Right hindlimb (tissue), 1 donor: Measurements from ENCODE around the gene SEL1L3.
"Not testable (repeated sequence)": the region's sequence is repeated elsewhere in the genome, so short reads cannot be mapped to it uniquely, and the experiment has no call there.

Source experiments
- DNase-seq: peaks from one replicate; pipeline ENCODE4 v3.0.0-alpha.2; 2018

Gene SEL1L3

GRCh38 chr4:25862411-25863346, at the start of gene SEL1L3:
TSS of gene SEL1L3 (minus strand) at chr4:25862988. CDS start at chr4:25862836, 152 bp downstream.
- DNase-seq: peak; percentile 67

- DNase-seq: no peak
Observed at GRCh38 chr4:25911356-25911755, 48.6 kb upstream of the SEL1L3 start.

DNA sequence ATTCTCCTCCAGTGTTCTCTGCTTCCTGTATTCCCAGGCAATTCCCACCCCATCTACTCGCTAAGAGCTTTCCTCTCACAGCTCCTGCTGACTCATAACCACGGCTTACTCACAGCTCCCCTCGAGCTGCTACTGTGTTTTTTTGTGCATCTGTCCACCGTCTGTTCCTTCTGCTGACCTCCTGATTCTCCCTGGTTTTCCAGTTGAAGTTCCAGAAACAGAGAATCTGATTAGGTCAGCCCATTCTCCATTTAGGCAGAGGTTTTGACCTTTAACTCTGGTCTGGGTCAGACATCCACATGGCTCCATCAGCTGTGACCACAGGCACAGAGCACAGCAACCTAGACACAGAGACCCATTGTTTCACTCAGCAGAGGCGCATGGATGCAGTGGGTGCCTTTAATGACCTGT, 45.7 kb upstream of the SEL1L3 start:
- peak; percentile 22 for DNase-seq

DNA sequence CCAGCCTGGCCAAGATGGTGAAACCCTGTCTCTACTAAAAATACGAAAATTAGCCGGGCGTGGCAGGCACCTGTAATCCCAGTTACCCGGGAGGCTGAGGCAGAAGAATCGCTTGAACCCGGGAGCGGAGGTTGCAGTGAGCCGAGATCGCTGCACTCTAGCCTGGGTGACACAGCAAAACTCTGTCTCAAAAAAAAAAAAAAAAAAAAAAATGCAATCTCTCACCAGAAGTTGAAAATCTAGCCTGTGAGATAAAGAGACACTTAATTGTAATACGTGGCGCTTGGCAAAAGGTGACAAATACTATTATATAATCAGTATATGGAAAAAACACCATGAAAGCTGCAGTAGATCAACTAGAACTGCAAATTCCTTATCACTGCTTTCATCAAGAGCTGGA, 43.3 kb upstream of the SEL1L3 start:
- not testable (repeated sequence) for DNase-seq

GRCh38 chr4:25905371-25905770, 42.6 kb upstream of the SEL1L3 start:
- DNase-seq: no peak

DNA sequence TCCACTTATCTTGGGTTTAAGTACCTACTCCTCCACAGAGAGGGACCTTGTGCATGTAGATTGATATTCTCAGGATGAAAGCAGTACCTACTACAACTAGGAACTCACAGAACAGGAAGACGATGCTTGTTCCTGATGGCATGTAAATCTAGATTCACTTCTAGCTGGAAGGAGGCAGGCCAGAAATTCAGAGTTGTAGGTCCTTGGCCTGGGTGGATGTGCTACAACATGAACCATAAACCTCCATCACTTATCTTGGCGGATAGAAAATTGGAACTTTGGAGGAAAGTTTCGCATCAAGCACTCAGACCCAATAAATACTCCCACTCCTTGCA, 41.9 kb upstream of the SEL1L3 start:
- no peak for DNase-seq

DNA sequence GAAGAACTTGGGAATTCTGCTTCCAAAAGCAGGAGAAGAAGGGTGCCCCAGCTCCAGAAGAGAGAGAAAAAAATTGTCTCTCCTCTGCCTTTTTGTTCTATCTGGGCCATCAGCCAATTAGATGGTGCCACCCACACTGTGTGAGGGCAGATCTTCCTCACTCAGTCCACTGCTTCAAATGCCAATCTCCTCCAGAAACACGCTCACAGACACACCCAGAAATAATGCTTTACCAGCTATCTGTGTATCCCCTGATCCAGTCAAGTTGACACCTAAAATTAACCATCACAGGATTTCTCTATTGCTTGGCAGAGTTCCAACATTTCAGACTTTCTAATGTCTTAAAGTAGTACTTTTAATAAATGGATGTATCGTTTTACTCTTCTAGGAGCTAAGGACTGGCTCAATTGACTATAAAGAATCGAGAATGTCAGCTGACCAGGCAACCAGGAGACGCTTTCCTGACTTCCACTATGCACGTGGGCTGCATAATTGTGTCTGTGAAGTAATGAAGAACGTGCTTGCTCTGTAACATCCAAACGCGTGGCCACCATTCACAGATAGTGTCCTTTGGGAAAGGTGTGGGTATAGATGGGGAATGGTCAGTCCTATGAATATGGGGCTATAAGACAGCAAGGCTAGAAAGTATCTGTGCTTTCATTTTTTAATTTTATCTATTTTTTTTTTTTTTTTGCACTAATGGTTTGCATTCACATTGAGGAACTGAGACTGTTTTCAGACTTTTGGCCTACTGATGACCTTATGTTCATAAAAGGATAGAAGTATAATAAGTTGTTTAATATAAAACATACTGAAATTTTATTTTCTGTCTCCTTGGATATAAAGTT, 41.3 kb upstream of the SEL1L3 start:
- DNase-seq: no peak

DNA sequence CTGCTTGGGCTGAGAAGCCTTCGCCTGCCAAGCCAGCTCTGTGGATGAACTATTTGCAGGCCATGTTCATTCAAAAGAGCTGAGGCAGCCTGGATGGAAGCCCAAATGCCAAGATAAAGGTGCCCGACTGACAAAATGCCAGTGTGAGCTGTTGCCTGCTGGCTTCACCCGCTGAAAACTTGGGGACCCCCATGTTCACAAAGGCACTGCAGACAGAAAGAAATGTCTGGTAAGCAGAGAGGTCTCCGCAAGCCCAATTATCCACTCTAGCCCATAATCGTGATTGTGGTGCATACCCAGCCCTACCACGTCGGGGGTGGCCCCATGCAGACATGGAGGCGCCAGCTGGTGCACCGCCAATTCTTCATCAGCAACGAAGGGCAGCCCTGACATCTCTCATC, 38.2 kb upstream of the SEL1L3 start:
- DNase-seq: no peak

GRCh38 chr4:25900310-25900709, 37.5 kb upstream of the SEL1L3 start:
- DNase-seq: no peak

DNA sequence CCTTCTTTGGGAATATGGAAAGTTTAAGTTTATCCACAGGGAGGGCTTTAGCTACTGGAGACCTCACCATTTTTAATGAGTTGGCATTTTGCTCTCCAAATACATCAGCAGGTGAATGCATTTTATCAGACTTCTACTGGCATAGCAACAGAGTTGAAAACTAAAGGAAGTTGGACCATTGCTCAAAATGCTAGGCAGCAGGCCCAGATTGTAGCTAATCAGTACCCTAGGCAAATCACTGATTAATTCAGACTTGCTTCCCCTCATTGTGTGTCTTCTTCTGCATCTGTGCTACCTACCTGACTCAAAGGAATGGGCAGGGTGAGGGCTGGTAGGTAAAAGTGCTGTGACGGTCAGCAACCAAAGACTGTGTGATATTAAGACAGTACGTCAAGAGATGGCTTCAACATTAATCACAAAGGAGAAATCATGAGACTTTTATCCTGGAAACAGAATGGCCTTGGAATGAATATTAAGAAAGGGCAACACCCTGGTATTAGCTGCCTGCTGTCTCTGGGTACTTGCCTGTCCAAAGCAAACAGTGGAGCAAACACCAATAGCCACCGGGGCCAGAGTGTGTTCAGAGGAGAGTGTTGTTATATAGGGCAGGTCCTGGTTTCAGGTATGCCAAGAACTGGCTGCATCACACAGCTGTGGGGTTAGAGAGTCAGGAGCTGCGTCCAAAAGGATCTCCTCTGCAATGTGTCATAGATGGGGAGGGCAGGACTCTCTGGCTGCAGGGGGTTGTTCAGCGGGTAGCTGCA, 34.2 kb upstream of the SEL1L3 start:
- no peak for DNase-seq

- no peak for DNase-seq
Observed at GRCh38 chr4:25892796-25893195, 30.0 kb upstream of the SEL1L3 start.

GRCh38 chr4:25890571-25891485, 28.0 kb upstream of the SEL1L3 start:
- DNase-seq: no peak

- no peak for DNase-seq
Observed at GRCh38 chr4:25889589-25890503, 27.1 kb upstream of the SEL1L3 start.

- no peak for DNase-seq
Observed at GRCh38 chr4:25888781-25889180, 26.0 kb upstream of the SEL1L3 start.

GRCh38 chr4:25884031-25884782, 21.4 kb upstream of the SEL1L3 start:
- no peak for DNase-seq

DNA sequence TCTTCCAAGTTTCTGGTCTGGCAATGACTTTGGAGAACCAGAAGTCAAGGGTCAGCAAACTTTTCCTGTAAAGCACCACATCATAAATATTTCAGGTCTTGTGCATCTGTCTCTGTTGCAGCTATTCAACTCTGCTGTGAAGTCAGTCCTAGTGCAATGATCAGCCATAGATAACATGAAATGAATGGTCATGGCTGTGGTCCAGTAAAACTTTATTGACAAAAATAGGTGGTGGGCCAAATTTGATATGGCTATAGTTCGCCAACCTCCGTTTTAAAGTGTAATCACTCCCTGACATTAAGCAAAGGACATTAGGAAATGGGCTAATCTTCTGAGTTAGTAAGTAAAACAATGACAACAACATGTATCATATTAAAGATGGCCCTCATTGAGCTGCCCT, 20.8 kb upstream of the SEL1L3 start:
- DNase-seq: no peak

DNA sequence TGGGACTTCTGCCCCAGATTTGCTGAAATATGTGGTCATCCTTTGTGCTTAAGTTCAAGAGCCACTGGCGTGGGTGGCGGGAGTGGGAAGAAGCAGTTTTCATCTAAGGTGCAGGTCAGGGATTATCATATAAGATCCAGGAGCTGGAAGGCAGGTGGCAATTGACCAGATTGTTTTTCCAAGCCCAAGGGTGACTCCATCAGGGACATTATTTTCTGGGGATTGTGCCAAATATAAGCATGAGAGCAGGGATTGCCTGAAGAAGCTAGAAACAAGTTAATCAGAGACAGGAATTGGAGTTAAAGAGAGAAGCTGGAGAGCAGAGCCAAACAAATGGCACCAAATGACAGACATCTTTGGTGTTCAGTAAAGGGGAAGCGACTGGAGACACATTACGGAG, 19.4 kb upstream of the SEL1L3 start:
- DNase-seq: no peak

- no peak for DNase-seq
Observed at GRCh38 chr4:25881193-25881592, 18.4 kb upstream of the SEL1L3 start.

- peak; percentile 28 for DNase-seq
Observed at GRCh38 chr4:25879991-25880651, 17.3 kb upstream of the SEL1L3 start.

- DNase-seq: no peak
Observed at GRCh38 chr4:25879587-25879986, 16.8 kb upstream of the SEL1L3 start.
